ENCODE measurements around the gene CTSW.

DNA sequence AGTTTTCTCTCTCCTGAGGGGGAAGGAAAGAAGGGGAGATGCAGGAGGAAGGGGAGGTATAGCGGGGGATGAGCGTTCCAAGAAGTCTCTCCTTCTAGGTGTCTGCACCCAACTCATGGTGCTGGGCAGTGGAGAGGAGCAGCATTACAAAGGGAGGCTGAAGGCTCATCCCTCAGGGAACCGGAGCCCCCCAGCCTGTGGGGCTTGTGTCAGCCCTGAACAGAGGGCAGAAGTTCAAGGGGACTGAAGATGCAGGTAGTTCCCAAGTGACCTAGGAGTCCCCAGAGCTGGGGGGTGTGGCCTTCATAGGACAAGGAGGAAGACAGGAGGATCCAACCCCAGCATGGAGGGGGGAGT, 37.4 kb downstream of the CTSW start:
- TF ChIP-seq, protein P1, sequence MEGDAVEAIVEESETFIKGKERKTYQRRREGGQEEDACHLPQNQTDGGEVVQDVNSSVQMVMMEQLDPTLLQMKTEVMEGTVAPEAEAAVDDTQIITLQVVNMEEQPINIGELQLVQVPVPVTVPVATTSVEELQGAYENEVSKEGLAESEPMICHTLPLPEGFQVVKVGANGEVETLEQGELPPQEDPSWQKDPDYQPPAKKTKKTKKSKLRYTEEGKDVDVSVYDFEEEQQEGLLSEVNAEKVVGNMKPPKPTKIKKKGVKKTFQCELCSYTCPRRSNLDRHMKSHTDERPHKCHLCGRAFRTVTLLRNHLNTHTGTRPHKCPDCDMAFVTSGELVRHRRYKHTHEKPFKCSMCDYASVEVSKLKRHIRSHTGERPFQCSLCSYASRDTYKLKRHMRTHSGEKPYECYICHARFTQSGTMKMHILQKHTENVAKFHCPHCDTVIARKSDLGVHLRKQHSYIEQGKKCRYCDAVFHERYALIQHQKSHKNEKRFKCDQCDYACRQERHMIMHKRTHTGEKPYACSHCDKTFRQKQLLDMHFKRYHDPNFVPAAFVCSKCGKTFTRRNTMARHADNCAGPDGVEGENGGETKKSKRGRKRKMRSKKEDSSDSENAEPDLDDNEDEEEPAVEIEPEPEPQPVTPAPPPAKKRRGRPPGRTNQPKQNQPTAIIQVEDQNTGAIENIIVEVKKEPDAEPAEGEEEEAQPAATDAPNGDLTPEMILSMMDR (IDR thresholded peaks at IDR 0.05) = no peak
- no peak for TF ChIP-seq RAD21 (IDR thresholded peaks at IDR 0.05; ENCODE audit: low read length)
- TF ChIP-seq GABPA (IDR thresholded peaks at IDR 0.05; ENCODE audit: low read depth) = no peak
- TF ChIP-seq RXRA (IDR thresholded peaks at IDR 0.05; ENCODE audit: borderline replicate concordance, low read depth) = no peak
- no peak for TF ChIP-seq IRF3 (IDR thresholded peaks at IDR 0.05; ENCODE audit: low read depth, low read length)
- no peak for TF ChIP-seq GATA2 (CRISPR knock-in tag; IDR thresholded peaks at IDR 0.05)
- TF ChIP-seq USF2 (IDR thresholded peaks at IDR 0.05; ENCODE audit: borderline replicate concordance, low read depth, low read length) = no peak
- no peak for TF ChIP-seq EP300 (IDR thresholded peaks at IDR 0.05; ENCODE audit: borderline replicate concordance in 1 of 2, low read depth in 1 of 2, low read length in 1 of 2)
- no peak for TF ChIP-seq JUND (IDR thresholded peaks at IDR 0.05)
- TF ChIP-seq RFX5 (IDR thresholded peaks at IDR 0.05; ENCODE audit: low read length) = no peak
- no peak for TF ChIP-seq POLR2AphosphoS5 (IDR thresholded peaks at IDR 0.05; ENCODE audit: low read depth, low read length)

Data from SK-N-SH (cell line).